Esophagus squamous epithelium (tissue), 5 donors: ENCODE results near the gene COPS8. TPM values are rescaled to one million over a fixed set of nuclear protein-coding genes. Genes with fewer than 3 reads are reported as not detected.

Experiments
- DNase-seq: peaks from one replicate; lab custom pipeline; 2025; lab: John Stamatoyannopoulos, UW
- H3K27ac ChIP-seq, 4 donors: fragments of 200-600 bp; sonication (generic); one replicate each; pipeline ENCODE4 v1.5.1; 2016 to 2019; ENCODE audit warnings: mild to moderate bottlenecking in 1 of 4
- H3K27me3 ChIP-seq, 4 donors: fragments of 200-600 bp; sonication (generic); 1 replicate in 3 of 4; 2 replicates in 1 of 4; pipeline versions ENCODE4 v1.5.1 to v1.6.0; 2017 to 2021; ENCODE audit warnings: antibody characterized with exemption in 1 of 4
- H3K36me3 ChIP-seq, 3 donors: fragments of 200-600 bp; sonication (generic); one replicate each; pipeline ENCODE4 v1.5.1; 2016 to 2019
- H3K4me1 ChIP-seq, 3 donors: fragments of 200-600 bp; sonication (generic); one replicate each; pipeline ENCODE4 v1.5.1; 2017 to 2019
- H3K4me3 ChIP-seq, 4 donors: fragments of 200-600 bp; sonication (generic); 1 replicate in 3 of 4; 2 replicates in 1 of 4; pipeline ENCODE4 v1.5.1; 2016 to 2019; ENCODE audit warnings: mild to moderate bottlenecking in 2 of 4, moderate library complexity in 1 of 4
- H3K9me3 ChIP-seq, 3 donors: fragments of 200-600 bp; sonication (generic); one replicate each; pipeline ENCODE4 v1.5.1; 2016 to 2019
- POLR2A ChIP-seq, 4 donors: fragments of 450-650 bp; IDR thresholded peaks; one replicate each; pipeline ENCODE4 v1.6.1; 2017; ENCODE audit warnings: antibody characterized with exemption in 4 of 4, mild to moderate bottlenecking in 4 of 4, moderate library complexity in 3 of 4
- WGBS, 2 donors: methylation state at CpG; one replicate each; pipeline ENCODE4 v1.1.5; 2018; 5-methylcytosine and 5-hydroxymethylcytosine counted together
- intact Hi-C: fragments of 100-400 bp; cut with DNase I; formaldehyde crosslinking; loops from one replicate; pipeline ENCODE4 v1.15.0; 2022
- total RNA-seq, 4 donors: library from RNA; depleted of rRNA; stranded (reverse); fragments of >200 nt; gene quantifications; one replicate each; pipeline ENCODE4 v1.1.0, GENCODE V29; 2016
- TF ChIP-seq, protein P1 (sequence below), 6 experiments: fragments of 450-650 bp in 4 of 6; fragments of 200-600 bp in 2 of 6; sonication (generic) in 2 of 6; IDR thresholded peaks; one replicate each; pipeline ENCODE4 v1.5.1; 2016 to 2019; ENCODE audit warnings: antibody characterized with exemption in 6 of 6, mild to moderate bottlenecking in 4 of 6, moderate library complexity in 4 of 6
- donor health status: DM: yes; HTN: yes; CAD: no.

COPS8 gene
- total RNA-seq, 4 donors from 2014 or later: 26.9 to 69.0 (median 54.6) TPM

DNA sequence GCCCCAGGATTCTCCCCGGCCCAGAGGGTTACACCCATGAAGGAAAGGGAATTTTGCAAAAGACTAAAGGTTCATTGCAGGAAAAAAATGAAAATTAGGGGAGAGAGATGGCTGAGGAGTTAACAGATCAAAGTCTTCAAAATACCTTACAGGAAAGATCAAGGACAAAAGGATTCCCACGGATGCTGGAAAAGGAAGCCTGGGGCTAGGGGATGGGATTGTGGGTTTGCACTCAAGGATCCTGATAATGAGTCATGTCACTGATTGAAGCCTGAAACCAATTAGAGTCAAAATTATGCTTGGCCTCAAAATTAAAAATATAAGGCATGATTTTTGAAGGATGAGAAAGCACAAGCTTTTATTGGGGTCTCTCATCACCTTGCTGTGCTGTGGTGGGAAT is 32.6 kb upstream of the COPS8 start:
- TF ChIP-seq, protein P1, sequence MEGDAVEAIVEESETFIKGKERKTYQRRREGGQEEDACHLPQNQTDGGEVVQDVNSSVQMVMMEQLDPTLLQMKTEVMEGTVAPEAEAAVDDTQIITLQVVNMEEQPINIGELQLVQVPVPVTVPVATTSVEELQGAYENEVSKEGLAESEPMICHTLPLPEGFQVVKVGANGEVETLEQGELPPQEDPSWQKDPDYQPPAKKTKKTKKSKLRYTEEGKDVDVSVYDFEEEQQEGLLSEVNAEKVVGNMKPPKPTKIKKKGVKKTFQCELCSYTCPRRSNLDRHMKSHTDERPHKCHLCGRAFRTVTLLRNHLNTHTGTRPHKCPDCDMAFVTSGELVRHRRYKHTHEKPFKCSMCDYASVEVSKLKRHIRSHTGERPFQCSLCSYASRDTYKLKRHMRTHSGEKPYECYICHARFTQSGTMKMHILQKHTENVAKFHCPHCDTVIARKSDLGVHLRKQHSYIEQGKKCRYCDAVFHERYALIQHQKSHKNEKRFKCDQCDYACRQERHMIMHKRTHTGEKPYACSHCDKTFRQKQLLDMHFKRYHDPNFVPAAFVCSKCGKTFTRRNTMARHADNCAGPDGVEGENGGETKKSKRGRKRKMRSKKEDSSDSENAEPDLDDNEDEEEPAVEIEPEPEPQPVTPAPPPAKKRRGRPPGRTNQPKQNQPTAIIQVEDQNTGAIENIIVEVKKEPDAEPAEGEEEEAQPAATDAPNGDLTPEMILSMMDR (IDR thresholded peaks at IDR 0.05): no peak
- no peak for TF ChIP-seq POLR2A (IDR thresholded peaks at IDR 0.05)
- no peak overlapping the region for H3K4me3 ChIP-seq
- H3K27ac ChIP-seq: no peak overlapping the region
- H3K4me1 ChIP-seq: peaks cover 0 to 5% (median 0%) of the 10 kb centered on the region in 3 donors
- H3K9me3 ChIP-seq: peaks cover 0 to 17% (median 5%) of the 10 kb centered on the region in 3 donors
- DNase-seq: no peak
- H3K36me3 ChIP-seq: no peaks in the 10 kb centered on the region
- intact Hi-C loops: no loop called here
- 44 to 48% methylated on average over 2 of the region's 2 CpGs for WGBS, 2 donors
- no peaks in the 10 kb centered on the region for H3K27me3 ChIP-seq

DNA sequence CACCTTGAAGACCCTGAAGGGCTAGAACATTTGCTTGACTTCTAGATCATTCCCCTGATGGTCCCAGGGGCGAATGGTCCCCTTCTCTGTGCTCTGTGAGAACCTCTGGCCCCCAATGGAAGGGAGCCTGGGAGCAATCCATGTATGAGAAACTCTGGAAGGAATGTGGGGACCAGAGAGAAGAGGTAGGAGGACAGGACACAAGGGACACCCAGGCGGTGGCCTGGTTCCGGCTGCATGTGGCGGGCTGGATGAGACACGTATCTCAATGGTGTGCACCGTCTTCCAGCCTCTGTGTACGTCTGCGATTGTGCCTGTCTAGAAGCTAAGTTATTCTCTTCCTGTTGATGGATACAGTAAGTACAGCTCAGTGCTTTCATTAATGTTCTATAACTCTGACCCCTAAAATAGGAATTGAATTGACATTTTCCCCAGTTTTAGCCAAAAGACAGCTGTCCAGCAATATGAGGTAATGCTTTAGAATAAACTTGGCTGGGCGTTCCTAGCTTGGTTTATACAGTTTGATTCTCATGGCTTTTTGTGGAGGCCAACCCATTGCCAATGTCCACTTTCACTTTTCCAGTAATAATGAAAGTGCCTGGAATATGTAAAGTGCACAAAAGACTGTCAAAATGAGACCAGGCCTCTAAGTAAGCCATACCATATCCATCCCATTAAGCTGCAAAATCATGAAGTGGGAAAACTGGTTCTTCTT is 30.1 kb upstream of the COPS8 start:
- Histone ChIP-seq H3K4me1 (peaks cover 0 to 14% (median 0%) of the 10 kb centered on the region in 3 donors), H3K4me3 (no peak overlapping the region), H3K27me3 (no peaks in the 10 kb centered on the region), H3K36me3 (no peaks in the 10 kb centered on the region), H3K9me3 (no peaks in the 10 kb centered on the region), H3K27ac (no peak overlapping the region)
- WGBS, 2 donors: 90 to 95% methylated on average over 8 of the region's 9 CpGs
- intact Hi-C loops: no loop called here
- TF ChIP-seq POLR2A (IDR thresholded peaks at IDR 0.05): no peak
- TF ChIP-seq, protein P1 (IDR thresholded peaks at IDR 0.05): no peak
- no peak for DNase-seq

DNA sequence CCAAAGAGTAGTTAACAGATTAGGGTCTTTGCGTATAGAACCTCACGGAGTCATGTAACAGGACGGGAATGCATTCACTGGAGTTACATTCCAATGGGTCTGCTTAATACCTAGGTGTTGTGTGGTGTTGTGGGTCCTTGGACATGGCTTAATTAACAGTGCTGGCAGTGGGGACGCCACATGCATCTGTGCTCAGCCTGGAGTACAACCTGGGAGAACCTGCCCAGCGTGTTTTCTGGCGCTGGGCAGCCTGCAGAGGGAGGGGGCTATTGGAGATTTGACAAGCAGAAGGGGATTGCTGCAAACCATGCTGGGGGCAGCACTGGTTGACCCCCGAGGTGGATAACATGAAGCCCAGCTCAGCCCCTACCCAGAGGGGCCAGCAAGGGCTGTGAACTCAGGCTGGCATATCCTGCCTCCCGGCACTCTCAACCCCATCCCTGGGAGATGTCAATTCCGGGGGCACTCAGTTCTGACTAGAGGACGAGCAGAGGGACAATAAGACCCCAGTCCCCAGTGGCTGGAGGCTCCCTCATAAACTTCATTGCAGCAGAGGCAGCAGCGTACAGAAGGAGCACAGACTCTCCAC is 29.3 kb upstream of the COPS8 start:
- Histone ChIP-seq H3K36me3 (no peaks in the 10 kb centered on the region), H3K4me1 (peaks cover 0 to 20% (median 0%) of the 10 kb centered on the region in 3 donors), H3K27ac (no peak overlapping the region), H3K9me3 (no peaks in the 10 kb centered on the region), H3K4me3 (no peak overlapping the region), H3K27me3 (no peaks in the 10 kb centered on the region)
- TF ChIP-seq, protein P1 (IDR thresholded peaks at IDR 0.05): no peak
- TF ChIP-seq POLR2A (IDR thresholded peaks at IDR 0.05): no peak
- 88 to 89% methylated on average over 5 to 7 of the region's 11 CpGs for WGBS, 2 donors
- intact Hi-C loops: no loop called here
- no peak for DNase-seq

DNA sequence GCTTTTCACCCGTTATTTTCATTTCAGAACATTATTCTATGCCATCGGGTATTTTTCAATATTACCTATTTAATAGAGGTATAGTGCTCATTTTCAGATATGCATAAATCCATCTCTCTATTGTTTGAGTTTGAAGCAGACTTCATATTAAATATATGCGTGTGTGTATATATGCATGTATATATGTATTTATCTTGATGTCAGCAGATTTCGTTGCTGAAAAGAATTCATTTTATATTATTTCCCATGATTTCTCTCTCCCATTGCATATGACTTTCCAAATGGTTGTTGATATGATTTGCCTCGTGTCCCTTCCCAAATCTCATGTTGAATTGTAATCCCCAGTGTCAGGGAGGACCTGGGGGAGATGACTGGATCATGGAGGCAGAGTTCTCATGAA is 28.6 kb upstream of the COPS8 start:
- Histone ChIP-seq H3K9me3 (no peaks in the 10 kb centered on the region), H3K27ac (no peak overlapping the region), H3K4me3 (no peak overlapping the region), H3K27me3 (no peaks in the 10 kb centered on the region), H3K4me1 (peaks cover 0 to 20% (median 0%) of the 10 kb centered on the region in 3 donors), H3K36me3 (no peaks in the 10 kb centered on the region)
- TF ChIP-seq POLR2A (IDR thresholded peaks at IDR 0.05): no peak
- TF ChIP-seq, protein P1 (IDR thresholded peaks at IDR 0.05): no peak
- intact Hi-C loops: no loop called here
- 87 to 96% methylated on average over 5 of the region's 5 CpGs for WGBS, 2 donors
- DNase-seq: no peak

DNA sequence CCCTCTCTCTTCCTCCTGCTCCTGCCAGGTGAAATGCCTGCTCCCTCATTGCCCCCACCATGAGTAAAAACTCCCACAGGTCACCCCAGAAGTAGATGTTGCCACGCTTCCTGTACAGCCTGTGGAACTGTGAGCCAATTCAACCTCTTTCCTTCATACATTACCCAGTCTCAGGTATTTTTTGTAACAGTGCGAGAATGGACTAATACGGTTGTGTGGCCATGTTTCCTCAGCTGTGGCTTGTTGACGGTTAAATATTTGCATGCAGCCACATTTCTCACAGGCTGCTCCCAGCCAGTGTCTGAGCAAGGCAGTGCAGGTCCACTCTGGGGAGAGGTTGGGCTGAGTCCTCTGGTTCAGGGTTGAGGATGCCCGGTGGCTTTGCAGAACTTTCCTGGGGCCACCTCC is 27.8 kb upstream of the COPS8 start:
- Histone ChIP-seq H3K27ac (no peak overlapping the region), H3K9me3 (no peaks in the 10 kb centered on the region), H3K36me3 (no peaks in the 10 kb centered on the region), H3K4me1 (peaks cover 0 to 20% (median 0%) of the 10 kb centered on the region in 3 donors), H3K4me3 (no peak overlapping the region), H3K27me3 (no peaks in the 10 kb centered on the region)
- intact Hi-C loops: no loop called here
- no peak for DNase-seq
- 71 to 82% methylated on average over 4 to 5 of the region's 5 CpGs for WGBS, 2 donors
- peak in 1 of 4 donors; percentile 19 for TF ChIP-seq POLR2A (IDR thresholded peaks at IDR 0.05)
- TF ChIP-seq, protein P1 (IDR thresholded peaks at IDR 0.05): no peak
